ENCODE data around the gene FBXL14. TPM values are rescaled to one million over a fixed set of nuclear protein-coding genes. Genes with fewer than 3 reads are reported as not detected.

Gene FBXL14
- total and polyA plus RNA-seq, 2 donors, result 7.6 to 14.9 TPM

DNA sequence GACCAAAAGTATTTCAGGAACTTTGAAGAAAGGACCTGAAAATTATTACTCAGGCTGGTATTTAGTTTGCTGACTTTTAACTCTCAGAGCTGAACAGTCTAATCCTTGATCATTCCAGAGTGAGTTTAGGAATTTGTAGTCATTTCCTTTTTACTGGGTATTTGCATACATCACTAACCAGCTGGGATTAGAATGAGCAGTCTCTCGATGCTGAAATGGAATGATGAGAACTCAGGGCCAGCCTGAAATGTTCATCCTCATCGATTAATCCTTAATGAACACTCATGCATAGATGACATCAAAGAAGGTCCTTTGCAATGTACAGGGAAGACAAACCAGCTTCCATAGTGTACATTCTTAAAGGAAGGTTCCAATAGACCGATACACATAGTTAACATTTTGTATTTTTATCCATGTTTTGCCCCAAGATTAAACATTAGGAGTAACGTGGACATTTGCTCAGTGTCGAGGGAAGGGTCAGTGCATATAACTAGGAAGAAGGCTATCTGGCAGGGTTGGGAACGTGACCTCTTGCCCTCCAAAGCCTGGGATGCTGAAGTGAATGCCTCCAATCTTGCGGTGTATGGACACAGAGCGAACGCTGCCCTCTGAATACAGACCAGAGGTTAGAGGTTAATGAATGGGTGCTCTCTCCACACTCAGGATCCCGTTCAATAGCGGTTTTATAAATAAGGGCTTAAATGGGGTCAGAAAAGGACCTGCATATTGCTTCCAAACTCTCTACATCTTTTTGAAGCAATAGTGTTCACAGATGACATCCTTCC is 14.5 kb downstream of the FBXL14 start:
- Histone ChIP-seq H3K36me3 (ENCODE audit: control insufficient read depth in 2 of 2, insufficient read depth in 2 of 2, low read length in 1 of 2) (no peaks in the 10 kb centered on the region), H3K27me3 (ENCODE audit: control insufficient read depth in 2 of 2, insufficient read depth in 1 of 2, low read length in 1 of 2) (peaks cover 0 to 18% of the 10 kb centered on the region in 2 donors), H3K4me3 (ENCODE audit: low read length in 2 of 2) (no peak overlapping the region), H3K27ac (ENCODE audit: low read depth in 1 of 2, low read length in 1 of 2) (no peak overlapping the region), H3K9me3 (ENCODE audit: control insufficient read depth in 2 of 2, insufficient read depth in 1 of 2, low read length in 1 of 2) (no peaks in the 10 kb centered on the region), H3K4me1 (ENCODE audit: control insufficient read depth in 2 of 2, insufficient read depth in 2 of 2, low read length in 2 of 2) (no peaks in the 10 kb centered on the region)
- DNase-seq (ENCODE audit: low read depth in 6 of 9, low spot score in 9 of 9), result no peak
- WGBS, result 97% methylated on average over 11 of the region's 11 CpGs

- no peak overlapping the region for H3K4me3 ChIP-seq (ENCODE audit: low read length in 2 of 2)
- H3K27me3 ChIP-seq (ENCODE audit: control insufficient read depth in 2 of 2, insufficient read depth in 1 of 2, low read length in 1 of 2), result peaks cover 0 to 24% of the 10 kb centered on the region in 2 donors
- H3K36me3 ChIP-seq (ENCODE audit: control insufficient read depth in 2 of 2, insufficient read depth in 2 of 2, low read length in 1 of 2), result no peaks in the 10 kb centered on the region
- WGBS, result 91% methylated on average over 21 of the region's 21 CpGs
- no peaks in the 10 kb centered on the region for H3K9me3 ChIP-seq (ENCODE audit: control insufficient read depth in 2 of 2, insufficient read depth in 1 of 2, low read length in 1 of 2)
- no peaks in the 10 kb centered on the region for H3K4me1 ChIP-seq (ENCODE audit: control insufficient read depth in 2 of 2, insufficient read depth in 2 of 2, low read length in 2 of 2)
- DNase-seq (ENCODE audit: low read depth in 6 of 9, low spot score in 9 of 9), result no peak
- no peak overlapping the region for H3K27ac ChIP-seq (ENCODE audit: low read depth in 1 of 2, low read length in 1 of 2)
Measured at GRCh38 chr12:1576410-1577241, 17.8 kb downstream of the FBXL14 start.

DNA sequence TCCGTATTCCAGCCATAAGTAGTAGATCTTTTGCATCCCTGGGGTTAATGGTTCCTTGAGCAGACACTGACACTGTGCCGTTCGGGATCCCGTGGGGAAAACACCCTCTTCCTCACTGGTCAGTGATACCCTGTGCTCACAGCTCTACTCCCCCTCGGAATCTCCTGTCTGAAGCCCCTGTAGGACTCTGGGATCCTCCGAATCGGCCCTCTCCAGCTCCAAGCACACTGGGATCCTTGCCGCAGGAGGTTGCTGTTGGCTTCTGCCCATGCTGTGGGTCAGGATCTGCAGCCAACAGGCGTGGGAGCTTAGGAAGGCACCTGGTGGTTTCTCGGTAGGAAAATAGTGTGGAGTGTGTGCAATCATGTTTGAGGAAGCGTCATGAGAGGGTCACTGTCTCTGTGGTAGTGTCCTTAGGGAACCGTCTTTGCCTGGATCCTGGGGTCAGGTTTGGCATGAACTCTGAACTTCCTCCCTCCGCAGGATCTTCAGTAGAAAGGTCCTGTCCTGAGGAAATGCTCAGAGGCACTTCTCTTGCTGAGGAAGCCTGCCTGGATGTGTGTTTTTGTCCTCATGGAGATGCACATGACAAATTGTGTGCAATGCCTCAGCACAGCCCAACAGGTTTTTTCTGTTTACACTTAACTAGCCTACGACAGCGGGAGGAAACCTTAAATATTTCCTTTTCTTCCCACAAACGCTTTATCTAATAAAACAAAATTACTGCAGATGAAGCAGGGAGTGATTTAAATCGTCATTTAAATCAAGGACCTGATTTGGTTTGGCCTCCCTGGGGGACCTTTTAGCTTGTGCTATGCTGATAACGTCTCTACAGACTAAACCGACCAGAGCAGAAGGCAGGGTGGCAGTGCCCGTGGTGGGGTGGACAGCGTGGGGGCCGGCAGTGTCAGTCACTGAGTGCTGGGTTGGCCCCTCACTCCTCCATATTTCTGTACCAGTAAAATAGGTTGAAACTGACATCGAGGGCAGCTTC is 18.7 kb downstream of the FBXL14 start:
- Histone ChIP-seq H3K27ac (ENCODE audit: low read depth in 1 of 2, low read length in 1 of 2) (no peak overlapping the region), H3K9me3 (ENCODE audit: control insufficient read depth in 2 of 2, insufficient read depth in 1 of 2, low read length in 1 of 2) (no peaks in the 10 kb centered on the region), H3K4me1 (ENCODE audit: control insufficient read depth in 2 of 2, insufficient read depth in 2 of 2, low read length in 2 of 2) (no peaks in the 10 kb centered on the region), H3K27me3 (ENCODE audit: control insufficient read depth in 2 of 2, insufficient read depth in 1 of 2, low read length in 1 of 2) (peaks cover 0 to 24% of the 10 kb centered on the region in 2 donors), H3K36me3 (ENCODE audit: control insufficient read depth in 2 of 2, insufficient read depth in 2 of 2, low read length in 1 of 2) (no peaks in the 10 kb centered on the region), H3K4me3 (ENCODE audit: low read length in 2 of 2) (no peak overlapping the region)
- WGBS, result 65% methylated on average over 23 of the region's 23 CpGs
- no peak for DNase-seq (ENCODE audit: low read depth in 6 of 9, low spot score in 9 of 9)

- Histone ChIP-seq H3K9me3 (ENCODE audit: control insufficient read depth in 2 of 2, insufficient read depth in 1 of 2, low read length in 1 of 2) (no peaks in the 10 kb centered on the region), H3K4me3 (ENCODE audit: low read length in 2 of 2) (no peak overlapping the region), H3K4me1 (ENCODE audit: control insufficient read depth in 2 of 2, insufficient read depth in 2 of 2, low read length in 2 of 2) (no peaks in the 10 kb centered on the region), H3K27me3 (ENCODE audit: control insufficient read depth in 2 of 2, insufficient read depth in 1 of 2, low read length in 1 of 2) (peaks cover 0 to 31% of the 10 kb centered on the region in 2 donors), H3K36me3 (ENCODE audit: control insufficient read depth in 2 of 2, insufficient read depth in 2 of 2, low read length in 1 of 2) (no peaks in the 10 kb centered on the region), H3K27ac (ENCODE audit: low read depth in 1 of 2, low read length in 1 of 2) (no peak overlapping the region)
- no peak for DNase-seq (ENCODE audit: low read depth in 6 of 9, low spot score in 9 of 9)
- WGBS, result 95% methylated on average over 1 of the region's 1 CpG
Measured at GRCh38 chr12:1574865-1575259, 19.5 kb downstream of the FBXL14 start.

GRCh38 chr12:1573960-1574864 is 20.2 kb downstream of the FBXL14 start:
- WGBS, result 85% methylated on average over 15 of the region's 15 CpGs
- peaks cover 0 to 34% of the 10 kb centered on the region in 2 donors for H3K27me3 ChIP-seq (ENCODE audit: control insufficient read depth in 2 of 2, insufficient read depth in 1 of 2, low read length in 1 of 2)
- H3K9me3 ChIP-seq (ENCODE audit: control insufficient read depth in 2 of 2, insufficient read depth in 1 of 2, low read length in 1 of 2), result no peaks in the 10 kb centered on the region
- DNase-seq (ENCODE audit: low read depth in 6 of 9, low spot score in 9 of 9), result peak in 1 of 9 donors; percentile 13
- no peak overlapping the region for H3K27ac ChIP-seq (ENCODE audit: low read depth in 1 of 2, low read length in 1 of 2)
- no peak overlapping the region for H3K4me3 ChIP-seq (ENCODE audit: low read length in 2 of 2)
- H3K36me3 ChIP-seq (ENCODE audit: control insufficient read depth in 2 of 2, insufficient read depth in 2 of 2, low read length in 1 of 2), result no peaks in the 10 kb centered on the region
- no peaks in the 10 kb centered on the region for H3K4me1 ChIP-seq (ENCODE audit: control insufficient read depth in 2 of 2, insufficient read depth in 2 of 2, low read length in 2 of 2)

DNA sequence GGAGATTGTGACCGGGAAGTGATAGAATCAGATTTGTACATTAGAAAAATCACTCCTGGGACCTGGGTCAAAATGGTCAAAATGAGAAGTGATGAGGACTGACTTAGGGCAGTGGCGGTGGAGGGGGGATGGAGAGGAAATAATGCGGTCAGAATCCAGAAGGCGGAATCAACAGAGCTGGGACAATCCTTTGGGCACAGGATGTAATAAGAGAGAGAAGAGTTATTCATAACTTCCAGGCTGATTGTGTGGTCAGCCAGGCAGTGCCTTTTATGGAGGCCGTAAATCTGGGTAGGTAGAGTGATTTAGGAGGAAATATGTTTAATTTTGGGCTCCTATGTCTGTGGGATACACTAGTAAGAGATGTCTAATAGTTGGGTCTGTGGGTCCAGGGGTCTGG is 21.6 kb downstream of the FBXL14 start:
- Histone ChIP-seq H3K4me1 (ENCODE audit: control insufficient read depth in 2 of 2, insufficient read depth in 2 of 2, low read length in 2 of 2) (no peaks in the 10 kb centered on the region), H3K4me3 (ENCODE audit: low read length in 2 of 2) (no peak overlapping the region), H3K9me3 (ENCODE audit: control insufficient read depth in 2 of 2, insufficient read depth in 1 of 2, low read length in 1 of 2) (no peaks in the 10 kb centered on the region), H3K36me3 (ENCODE audit: control insufficient read depth in 2 of 2, insufficient read depth in 2 of 2, low read length in 1 of 2) (no peaks in the 10 kb centered on the region), H3K27me3 (ENCODE audit: control insufficient read depth in 2 of 2, insufficient read depth in 1 of 2, low read length in 1 of 2) (peaks cover 0 to 42% of the 10 kb centered on the region in 2 donors), H3K27ac (ENCODE audit: low read depth in 1 of 2, low read length in 1 of 2) (no peak overlapping the region)
- no peak for DNase-seq (ENCODE audit: low read depth in 6 of 9, low spot score in 9 of 9)
- WGBS, result 76% methylated on average over 5 of the region's 5 CpGs

- H3K36me3 ChIP-seq (ENCODE audit: control insufficient read depth in 2 of 2, insufficient read depth in 2 of 2, low read length in 1 of 2), result no peaks in the 10 kb centered on the region
- 98% methylated on average over 6 of the region's 6 CpGs for WGBS
- no peaks in the 10 kb centered on the region for H3K4me1 ChIP-seq (ENCODE audit: control insufficient read depth in 2 of 2, insufficient read depth in 2 of 2, low read length in 2 of 2)
Measured at GRCh38 chr12:1567852-1568251, 26.5 kb downstream of the FBXL14 start.

More at GRCh38 chr12:1567852-1568251, 26.5 kb downstream of the FBXL14 start:
- no peak overlapping the region for H3K27ac ChIP-seq (ENCODE audit: low read depth in 1 of 2, low read length in 1 of 2)
- no peaks in the 10 kb centered on the region for H3K9me3 ChIP-seq (ENCODE audit: control insufficient read depth in 2 of 2, insufficient read depth in 1 of 2, low read length in 1 of 2)
- no peak overlapping the region for H3K4me3 ChIP-seq (ENCODE audit: low read length in 2 of 2)
- peaks cover 0 to 39% of the 10 kb centered on the region in 2 donors for H3K27me3 ChIP-seq (ENCODE audit: control insufficient read depth in 2 of 2, insufficient read depth in 1 of 2, low read length in 1 of 2)
- DNase-seq (ENCODE audit: low read depth in 6 of 9, low spot score in 9 of 9), result no peak
